HL-60 (cell line): ENCODE measurements around the gene MICALL2.

ENCODE experiments used
- CTCF ChIP-seq: IDR thresholded peaks from one replicate; pipeline ENCODE4 v1.5.1; 2011; ENCODE audit warnings: low read length, control low read depth, inconsistent platforms; ENCODE audit not compliant: insufficient read depth
- GABPA ChIP-seq: IDR thresholded peaks from 2 replicates; pipeline ENCODE4 v1.6.1; 2012; ENCODE audit warnings: low read depth
- POLR2AphosphoS5 ChIP-seq: IDR thresholded peaks from 2 replicates; pipeline ENCODE4 v1.6.1; 2012; ENCODE audit warnings: low read depth
- SPI1 ChIP-seq: IDR thresholded peaks from 2 replicates; pipeline ENCODE4 v1.6.1; 2012; ENCODE audit warnings: low read depth, mild to moderate bottlenecking, borderline replicate concordance
- TF ChIP-seq, protein P1 (sequence below): IDR thresholded peaks from 2 replicates; pipeline ENCODE4 v1.6.1; 2012; ENCODE audit warnings: low read depth; ENCODE audit not compliant: insufficient replicate concordance

DNA sequence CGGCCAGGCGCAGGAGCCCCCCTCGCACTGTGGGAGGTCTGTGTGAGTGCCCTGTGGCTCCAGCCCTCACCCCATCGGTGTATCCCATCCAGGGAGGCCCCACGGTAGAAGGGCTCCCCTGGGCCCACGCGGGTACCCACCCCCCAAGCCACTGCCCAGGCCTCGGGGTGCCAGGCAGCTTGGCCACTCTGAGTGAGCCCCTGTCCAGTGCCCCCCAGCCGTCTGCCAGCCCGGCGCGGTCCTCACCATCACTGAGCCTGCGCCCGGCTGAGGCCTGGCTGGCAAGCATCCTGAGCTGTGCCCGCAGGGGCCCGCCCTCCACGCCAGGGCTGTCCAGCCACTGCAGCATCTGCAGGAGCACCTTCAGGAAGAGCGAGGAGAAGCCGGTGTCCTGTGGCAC is 19.2 kb upstream of the MICALL2 start:
- TF ChIP-seq CTCF (no peak), POLR2AphosphoS5 (no peak), GABPA (no peak), SPI1 (no peak)
- TF ChIP-seq, protein P1, sequence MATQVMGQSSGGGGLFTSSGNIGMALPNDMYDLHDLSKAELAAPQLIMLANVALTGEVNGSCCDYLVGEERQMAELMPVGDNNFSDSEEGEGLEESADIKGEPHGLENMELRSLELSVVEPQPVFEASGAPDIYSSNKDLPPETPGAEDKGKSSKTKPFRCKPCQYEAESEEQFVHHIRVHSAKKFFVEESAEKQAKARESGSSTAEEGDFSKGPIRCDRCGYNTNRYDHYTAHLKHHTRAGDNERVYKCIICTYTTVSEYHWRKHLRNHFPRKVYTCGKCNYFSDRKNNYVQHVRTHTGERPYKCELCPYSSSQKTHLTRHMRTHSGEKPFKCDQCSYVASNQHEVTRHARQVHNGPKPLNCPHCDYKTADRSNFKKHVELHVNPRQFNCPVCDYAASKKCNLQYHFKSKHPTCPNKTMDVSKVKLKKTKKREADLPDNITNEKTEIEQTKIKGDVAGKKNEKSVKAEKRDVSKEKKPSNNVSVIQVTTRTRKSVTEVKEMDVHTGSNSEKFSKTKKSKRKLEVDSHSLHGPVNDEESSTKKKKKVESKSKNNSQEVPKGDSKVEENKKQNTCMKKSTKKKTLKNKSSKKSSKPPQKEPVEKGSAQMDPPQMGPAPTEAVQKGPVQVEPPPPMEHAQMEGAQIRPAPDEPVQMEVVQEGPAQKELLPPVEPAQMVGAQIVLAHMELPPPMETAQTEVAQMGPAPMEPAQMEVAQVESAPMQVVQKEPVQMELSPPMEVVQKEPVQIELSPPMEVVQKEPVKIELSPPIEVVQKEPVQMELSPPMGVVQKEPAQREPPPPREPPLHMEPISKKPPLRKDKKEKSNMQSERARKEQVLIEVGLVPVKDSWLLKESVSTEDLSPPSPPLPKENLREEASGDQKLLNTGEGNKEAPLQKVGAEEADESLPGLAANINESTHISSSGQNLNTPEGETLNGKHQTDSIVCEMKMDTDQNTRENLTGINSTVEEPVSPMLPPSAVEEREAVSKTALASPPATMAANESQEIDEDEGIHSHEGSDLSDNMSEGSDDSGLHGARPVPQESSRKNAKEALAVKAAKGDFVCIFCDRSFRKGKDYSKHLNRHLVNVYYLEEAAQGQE = no peak
